Jurkat, Clone E6-1 (cell line): ENCODE measurements around the gene S100B.

Experiments used
- DNase-seq: peaks from one replicate; pipeline ENCODE4 v3.0.0-alpha.2; 2011; ENCODE audit warnings: low read depth, low spot score
- H3K4me3 ChIP-seq: 2 replicates; pipeline ENCODE4 v1.5.1; 2011; ENCODE audit warnings: mild to moderate bottlenecking, low read length, control low read depth, moderate library complexity

S100B gene

DNA sequence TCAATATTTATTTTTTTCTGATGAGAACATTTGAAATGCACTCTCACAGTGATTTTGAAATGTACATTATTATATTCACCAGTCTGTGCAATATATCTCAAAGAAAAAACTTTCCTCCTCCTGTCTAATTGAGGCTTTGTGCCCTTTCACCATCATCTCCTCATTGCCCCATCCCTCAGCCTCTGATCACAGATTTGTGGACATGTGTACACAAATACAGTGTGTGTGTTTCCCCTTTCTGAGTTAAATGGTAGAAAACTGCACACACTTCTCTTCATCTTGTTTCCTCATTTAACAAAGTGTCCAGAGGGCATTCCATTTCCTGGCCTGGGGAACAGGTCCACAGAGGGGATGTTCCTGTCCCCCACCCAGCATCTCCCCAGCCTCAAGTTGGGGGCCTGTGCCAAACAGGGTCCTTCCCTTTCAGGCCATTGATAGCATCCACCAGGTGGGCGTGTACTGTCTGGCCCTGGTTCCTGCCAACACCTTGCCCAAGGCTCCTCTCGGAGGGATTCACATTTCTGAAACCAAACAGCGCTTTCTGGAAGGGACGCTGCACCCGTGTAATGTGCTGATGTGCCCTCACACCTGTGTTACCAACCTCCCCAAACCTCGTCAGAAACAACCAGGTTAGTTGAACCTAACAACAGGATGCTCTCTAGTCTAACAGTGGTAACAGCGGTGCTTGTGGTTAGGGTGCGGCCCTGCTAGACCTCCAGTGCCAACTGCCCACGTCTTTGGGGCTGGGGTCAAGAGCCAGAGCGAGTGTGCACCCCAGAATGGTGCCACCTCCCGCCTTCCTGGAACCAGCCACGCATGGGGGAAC lies 54.6 kb downstream of the S100B start:
- H3K4me3 ChIP-seq = no peak overlapping the region
- DNase-seq = no peak

DNA sequence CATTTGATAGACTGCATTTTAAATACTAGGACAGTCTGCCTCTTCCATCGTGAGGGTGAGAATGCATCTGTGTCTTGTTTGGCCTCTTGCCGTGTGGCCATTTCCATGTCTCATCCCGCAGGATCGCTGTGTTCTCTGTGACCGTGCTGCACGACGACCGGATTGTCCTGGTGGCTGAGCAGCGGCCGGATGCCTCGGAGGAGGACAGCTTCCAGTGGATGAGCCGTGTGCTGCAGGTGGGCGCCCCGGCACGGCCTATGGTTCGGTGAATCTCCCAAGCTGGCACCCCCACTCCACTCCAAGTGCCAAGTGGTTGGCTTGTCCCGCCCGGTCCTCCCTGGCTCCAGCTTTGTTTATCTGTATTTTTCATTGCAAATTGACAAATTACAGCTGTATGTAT lies 55.2 kb downstream of the S100B start:
- DNase-seq = no peak
- H3K4me3 ChIP-seq = no peak overlapping the region
